ENCODE results near the gene CFAP46.
"Not testable (repeated sequence)": the region's sequence is repeated elsewhere in the genome, so short reads cannot be mapped to it uniquely, and the experiment has no call there.

Gene CFAP46

GRCh38 chr10:132925071-132925561, 17.3 kb downstream of the CFAP46 start:
- no peak overlapping the region for H3K27ac ChIP-seq
- TF ChIP-seq CTCF (conservative IDR thresholded peaks at IDR 0.05): no peak

GRCh38 chr10:132924046-132924952, 18.1 kb downstream of the CFAP46 start:
- no peak for TF ChIP-seq CTCF (conservative IDR thresholded peaks at IDR 0.05)
- H3K27ac ChIP-seq: no peak overlapping the region

- not testable (repeated sequence) for H3K27ac ChIP-seq
These were observed 19.0 kb downstream of the CFAP46 start for GRCh38 chr10:132923384-132923783.

- TF ChIP-seq CTCF (conservative IDR thresholded peaks at IDR 0.05): no peak
- no peak overlapping the region for H3K27ac ChIP-seq
These were observed 19.5 kb downstream of the CFAP46 start for GRCh38 chr10:132922872-132923271.

- no peak for TF ChIP-seq CTCF (conservative IDR thresholded peaks at IDR 0.05)
- H3K27ac ChIP-seq: no peak overlapping the region
These were observed 20.3 kb downstream of the CFAP46 start for GRCh38 chr10:132921818-132922807.

GRCh38 chr10:132921086-132921485, 21.3 kb downstream of the CFAP46 start:
- no peak overlapping the region for H3K27ac ChIP-seq

More at GRCh38 chr10:132921086-132921485, 21.3 kb downstream of the CFAP46 start:
- no peak for TF ChIP-seq CTCF (conservative IDR thresholded peaks at IDR 0.05)
